ENCODE data around the gene CXCL5. TPM values are rescaled to one million over a fixed set of nuclear protein-coding genes. Genes with fewer than 3 reads are reported as not detected.
A peak's percentile ranks its signal among the peaks of the same experiment; 100 is the strongest.
"Not testable (repeated sequence)": the region's sequence is repeated elsewhere in the genome, so short reads cannot be mapped to it uniquely, and the experiment has no call there.

CXCL5 gene
- total and polyA plus RNA-seq, 2 donors = 0.24 to 1.9 TPM

DNA sequence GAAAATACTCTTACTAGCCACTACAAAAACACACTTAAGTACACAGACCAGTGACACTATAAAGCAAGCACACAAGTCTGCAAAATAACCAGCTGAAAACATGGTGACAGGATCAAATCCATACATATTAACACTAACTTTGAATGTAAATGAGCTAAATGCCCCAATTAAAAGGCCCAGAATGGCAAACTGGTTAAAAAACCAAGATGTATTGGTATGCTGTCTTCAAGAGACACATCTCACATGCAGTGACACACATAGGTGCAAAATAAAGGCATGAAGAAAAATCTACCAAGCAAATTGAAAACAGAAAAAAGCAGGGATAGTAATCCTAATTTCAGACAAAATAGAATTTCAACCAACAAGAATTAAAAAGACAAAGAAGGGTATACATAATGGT lies 27.5 kb downstream of the CXCL5 start:
- Histone ChIP-seq H3K27me3 (ENCODE audit: control insufficient read depth in 2 of 2, insufficient read depth in 1 of 2, low read length in 1 of 2) (no peaks in the 10 kb centered on the region), H3K36me3 (ENCODE audit: control insufficient read depth in 2 of 2, insufficient read depth in 2 of 2, low read length in 1 of 2) (no peaks in the 10 kb centered on the region), H3K27ac (ENCODE audit: low read depth in 1 of 2, low read length in 1 of 2) (no peak overlapping the region), H3K9me3 (ENCODE audit: control insufficient read depth in 2 of 2, insufficient read depth in 1 of 2, low read length in 1 of 2) (peaks cover 0 to 6% of the 10 kb centered on the region in 2 donors), H3K4me1 (ENCODE audit: control insufficient read depth in 2 of 2, insufficient read depth in 2 of 2, low read length in 2 of 2) (no peaks in the 10 kb centered on the region), H3K4me3 (ENCODE audit: low read length in 2 of 2) (no peak overlapping the region)
- no peak for DNase-seq (ENCODE audit: low read depth in 6 of 9, low spot score in 9 of 9)

GRCh38 chr4:73970011-73970410 lies 28.5 kb downstream of the CXCL5 start:
- Histone ChIP-seq H3K27me3 (ENCODE audit: control insufficient read depth in 2 of 2, insufficient read depth in 1 of 2, low read length in 1 of 2) (no peaks in the 10 kb centered on the region), H3K27ac (ENCODE audit: low read depth in 1 of 2, low read length in 1 of 2) (no peak overlapping the region), H3K9me3 (ENCODE audit: control insufficient read depth in 2 of 2, insufficient read depth in 1 of 2, low read length in 1 of 2) (peaks cover 0 to 2% of the 10 kb centered on the region in 2 donors), H3K4me3 (ENCODE audit: low read length in 2 of 2) (no peak overlapping the region), H3K4me1 (ENCODE audit: control insufficient read depth in 2 of 2, insufficient read depth in 2 of 2, low read length in 2 of 2) (no peaks in the 10 kb centered on the region), H3K36me3 (ENCODE audit: control insufficient read depth in 2 of 2, insufficient read depth in 2 of 2, low read length in 1 of 2) (no peaks in the 10 kb centered on the region)
- no peak for DNase-seq (ENCODE audit: low read depth in 6 of 9, low spot score in 9 of 9)
- WGBS = 98% methylated on average over 1 of the region's 1 CpG

DNA sequence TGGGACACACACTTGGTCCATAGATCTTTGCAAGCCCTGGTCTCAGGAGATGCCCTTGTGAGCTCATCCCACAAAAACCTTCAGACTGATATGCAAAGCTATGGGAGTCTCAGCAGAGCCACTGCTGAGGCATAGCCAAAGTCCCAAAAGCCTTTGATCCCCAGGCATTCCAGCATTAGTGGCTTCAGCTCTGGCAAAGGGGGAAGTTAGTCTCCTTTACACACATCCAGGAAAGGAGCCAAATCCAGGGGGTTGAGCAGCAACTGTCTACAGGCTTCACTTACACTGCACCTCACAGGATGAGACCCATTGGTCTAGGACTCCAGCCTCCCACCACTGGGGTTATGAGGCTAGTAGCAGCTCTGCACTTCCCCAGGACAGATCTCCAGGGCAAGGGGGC lies 30.6 kb downstream of the CXCL5 start:
- Histone ChIP-seq H3K27me3 (ENCODE audit: control insufficient read depth in 2 of 2, insufficient read depth in 1 of 2, low read length in 1 of 2) (no peaks in the 10 kb centered on the region), H3K36me3 (ENCODE audit: control insufficient read depth in 2 of 2, insufficient read depth in 2 of 2, low read length in 1 of 2) (no peaks in the 10 kb centered on the region), H3K4me3 (ENCODE audit: low read length in 2 of 2) (no peak overlapping the region), H3K4me1 (ENCODE audit: control insufficient read depth in 2 of 2, insufficient read depth in 2 of 2, low read length in 2 of 2) (no peaks in the 10 kb centered on the region), H3K9me3 (ENCODE audit: control insufficient read depth in 2 of 2, insufficient read depth in 1 of 2, low read length in 1 of 2) (no peaks in the 10 kb centered on the region), H3K27ac (ENCODE audit: low read depth in 1 of 2, low read length in 1 of 2) (no peak overlapping the region)
- no peak for DNase-seq (ENCODE audit: low read depth in 6 of 9, low spot score in 9 of 9)

GRCh38 chr4:73964862-73965611 lies 33.4 kb downstream of the CXCL5 start:
- H3K27ac ChIP-seq (ENCODE audit: low read depth in 1 of 2, low read length in 1 of 2) = no peak overlapping the region
- no peaks in the 10 kb centered on the region for H3K4me1 ChIP-seq (ENCODE audit: control insufficient read depth in 2 of 2, insufficient read depth in 2 of 2, low read length in 2 of 2)
- H3K9me3 ChIP-seq (ENCODE audit: control insufficient read depth in 2 of 2, insufficient read depth in 1 of 2, low read length in 1 of 2) = peaks cover 0 to 6% of the 10 kb centered on the region in 2 donors
- H3K36me3 ChIP-seq (ENCODE audit: control insufficient read depth in 2 of 2, insufficient read depth in 2 of 2, low read length in 1 of 2) = no peaks in the 10 kb centered on the region
- peak in 1 of 9 donors; percentile 18 for DNase-seq (ENCODE audit: low read depth in 6 of 9, low spot score in 9 of 9)
- H3K27me3 ChIP-seq (ENCODE audit: control insufficient read depth in 2 of 2, insufficient read depth in 1 of 2, low read length in 1 of 2) = no peaks in the 10 kb centered on the region
- no peak overlapping the region for H3K4me3 ChIP-seq (ENCODE audit: low read length in 2 of 2)
- WGBS = 93% methylated on average over 7 of the region's 7 CpGs

DNA sequence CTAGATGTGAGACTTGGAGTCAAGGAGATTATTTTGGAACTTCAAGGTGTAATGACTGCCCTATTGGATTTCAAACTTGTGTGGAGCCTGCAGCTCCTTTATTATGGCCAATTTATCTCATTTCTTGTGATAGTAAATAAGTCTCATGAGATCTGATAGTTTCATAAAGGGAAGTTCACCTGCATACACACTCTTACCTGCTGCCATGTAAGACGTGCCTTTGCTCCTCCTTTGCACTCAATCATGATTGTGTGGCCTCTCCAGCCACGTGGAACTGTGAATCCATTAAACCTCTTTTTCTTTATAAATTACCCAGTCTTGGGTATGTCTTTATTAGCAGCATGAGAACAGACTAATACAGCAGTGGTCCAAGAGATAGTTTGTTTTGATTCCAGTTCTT lies 35.8 kb downstream of the CXCL5 start:
- no peak overlapping the region for H3K27ac ChIP-seq (ENCODE audit: low read depth in 1 of 2, low read length in 1 of 2)
- 91% methylated on average over 2 of the region's 2 CpGs for WGBS
- no peaks in the 10 kb centered on the region for H3K27me3 ChIP-seq (ENCODE audit: control insufficient read depth in 2 of 2, insufficient read depth in 1 of 2, low read length in 1 of 2)
- no peaks in the 10 kb centered on the region for H3K36me3 ChIP-seq (ENCODE audit: control insufficient read depth in 2 of 2, insufficient read depth in 2 of 2, low read length in 1 of 2)
- H3K4me1 ChIP-seq (ENCODE audit: control insufficient read depth in 2 of 2, insufficient read depth in 2 of 2, low read length in 2 of 2) = no peaks in the 10 kb centered on the region
- no peak overlapping the region for H3K4me3 ChIP-seq (ENCODE audit: low read length in 2 of 2)
- peaks cover 0 to 6% of the 10 kb centered on the region in 2 donors for H3K9me3 ChIP-seq (ENCODE audit: control insufficient read depth in 2 of 2, insufficient read depth in 1 of 2, low read length in 1 of 2)
- DNase-seq (ENCODE audit: low read depth in 6 of 9, low spot score in 9 of 9) = no peak

GRCh38 chr4:73959041-73959440 lies 39.4 kb downstream of the CXCL5 start:
- H3K4me3 ChIP-seq (ENCODE audit: low read length in 2 of 2); H3K4me1 ChIP-seq (ENCODE audit: control insufficient read depth in 2 of 2, insufficient read depth in 2 of 2, low read length in 2 of 2); DNase-seq (ENCODE audit: low read depth in 6 of 9, low spot score in 9 of 9); H3K9me3 ChIP-seq (ENCODE audit: control insufficient read depth in 2 of 2, insufficient read depth in 1 of 2, low read length in 1 of 2); H3K27ac ChIP-seq (ENCODE audit: low read depth in 1 of 2, low read length in 1 of 2); H3K27me3 ChIP-seq (ENCODE audit: control insufficient read depth in 2 of 2, insufficient read depth in 1 of 2, low read length in 1 of 2); H3K36me3 ChIP-seq (ENCODE audit: control insufficient read depth in 2 of 2, insufficient read depth in 2 of 2, low read length in 1 of 2): not testable (repeated sequence)
- WGBS = 100% methylated on average over 1 of the region's 1 CpG

DNA sequence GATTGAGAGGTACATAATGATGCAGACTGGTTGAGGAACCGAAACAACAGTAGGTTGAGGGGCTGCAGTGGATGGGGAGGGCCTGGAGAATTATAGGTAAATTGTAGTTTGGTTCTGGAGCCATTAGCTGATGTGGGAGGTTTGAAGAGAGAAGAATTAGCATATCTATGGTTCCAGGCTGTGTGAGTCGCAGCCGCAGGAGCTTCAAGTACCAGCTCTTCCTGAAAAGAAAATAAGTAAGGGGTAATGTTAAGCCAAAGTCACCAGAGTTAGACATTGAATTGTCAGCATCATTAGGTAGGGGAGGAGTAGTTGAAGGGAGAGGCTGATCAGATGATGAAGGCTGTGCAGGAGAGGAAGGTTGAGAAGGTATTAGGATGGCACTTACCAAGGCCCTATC lies 46.1 kb downstream of the CXCL5 start:
- no peak overlapping the region for H3K4me3 ChIP-seq (ENCODE audit: low read length in 2 of 2)
- no peaks in the 10 kb centered on the region for H3K36me3 ChIP-seq (ENCODE audit: control insufficient read depth in 2 of 2, insufficient read depth in 2 of 2, low read length in 1 of 2)
- H3K27me3 ChIP-seq (ENCODE audit: control insufficient read depth in 2 of 2, insufficient read depth in 1 of 2, low read length in 1 of 2) = peaks cover 0 to 2% of the 10 kb centered on the region in 2 donors
- H3K9me3 ChIP-seq (ENCODE audit: control insufficient read depth in 2 of 2, insufficient read depth in 1 of 2, low read length in 1 of 2) = no peaks in the 10 kb centered on the region
- 99% methylated on average over 3 of the region's 3 CpGs for WGBS
- DNase-seq (ENCODE audit: low read depth in 6 of 9, low spot score in 9 of 9) = no peak
- no peaks in the 10 kb centered on the region for H3K4me1 ChIP-seq (ENCODE audit: control insufficient read depth in 2 of 2, insufficient read depth in 2 of 2, low read length in 2 of 2)
- H3K27ac ChIP-seq (ENCODE audit: low read depth in 1 of 2, low read length in 1 of 2) = no peak overlapping the region

- H3K9me3 ChIP-seq (ENCODE audit: control insufficient read depth in 2 of 2, insufficient read depth in 1 of 2, low read length in 1 of 2); H3K4me1 ChIP-seq (ENCODE audit: control insufficient read depth in 2 of 2, insufficient read depth in 2 of 2, low read length in 2 of 2); H3K36me3 ChIP-seq (ENCODE audit: control insufficient read depth in 2 of 2, insufficient read depth in 2 of 2, low read length in 1 of 2); H3K27ac ChIP-seq (ENCODE audit: low read depth in 1 of 2, low read length in 1 of 2); H3K4me3 ChIP-seq (ENCODE audit: low read length in 2 of 2); DNase-seq (ENCODE audit: low read depth in 6 of 9, low spot score in 9 of 9): not testable (repeated sequence)
- peaks cover 0 to 12% of the 10 kb centered on the region in 2 donors for H3K27me3 ChIP-seq (ENCODE audit: control insufficient read depth in 2 of 2, insufficient read depth in 1 of 2, low read length in 1 of 2)
- WGBS = 80% methylated on average over 8 of the region's 8 CpGs
These were observed 48.0 kb downstream of the CXCL5 start for GRCh38 chr4:73950376-73950920.

DNA sequence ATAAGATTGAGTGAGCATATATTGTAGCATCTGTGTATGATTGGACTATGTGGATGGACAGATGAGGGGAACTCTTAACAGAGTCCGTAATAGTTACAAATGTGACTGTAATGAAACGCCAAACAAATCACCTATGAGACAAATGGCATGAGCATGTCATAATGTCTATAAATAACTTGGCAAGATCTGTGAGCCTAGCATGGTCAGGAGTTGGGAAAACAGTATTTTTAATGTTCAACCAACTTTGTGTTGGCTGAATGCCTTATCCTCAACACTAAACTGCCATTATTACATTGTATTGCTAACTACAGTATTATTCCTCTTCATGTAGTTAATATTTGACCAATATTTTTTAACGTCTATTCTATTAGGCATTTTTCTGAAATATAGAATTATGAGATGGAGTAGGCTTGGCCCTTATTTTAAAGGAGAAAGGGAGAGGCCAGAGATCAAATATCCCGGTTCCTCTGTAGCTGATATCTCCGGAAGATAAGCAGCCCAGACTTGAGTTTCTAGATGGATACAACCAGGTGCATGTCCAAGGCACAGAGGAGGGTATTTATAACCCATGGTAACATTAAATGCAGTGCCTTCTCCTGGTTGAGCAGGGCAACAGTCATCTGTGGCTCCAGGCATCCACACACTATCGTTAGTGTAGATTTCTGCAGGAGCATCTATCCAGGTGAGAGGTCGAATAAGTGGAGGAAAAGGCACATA lies 49.3 kb downstream of the CXCL5 start:
- Histone ChIP-seq H3K27ac (ENCODE audit: low read depth in 1 of 2, low read length in 1 of 2) (no peak overlapping the region), H3K4me3 (ENCODE audit: low read length in 2 of 2) (no peak overlapping the region), H3K36me3 (ENCODE audit: control insufficient read depth in 2 of 2, insufficient read depth in 2 of 2, low read length in 1 of 2) (no peaks in the 10 kb centered on the region), H3K27me3 (ENCODE audit: control insufficient read depth in 2 of 2, insufficient read depth in 1 of 2, low read length in 1 of 2) (peaks cover 6 to 25% of the 10 kb centered on the region in 2 donors), H3K9me3 (ENCODE audit: control insufficient read depth in 2 of 2, insufficient read depth in 1 of 2, low read length in 1 of 2) (no peaks in the 10 kb centered on the region), H3K4me1 (ENCODE audit: control insufficient read depth in 2 of 2, insufficient read depth in 2 of 2, low read length in 2 of 2) (peaks cover 1 to 6% of the 10 kb centered on the region in 2 donors)
- 97% methylated on average over 7 of the region's 7 CpGs for WGBS
- DNase-seq (ENCODE audit: low read depth in 6 of 9, low spot score in 9 of 9) = no peak

All from thymus (tissue), 11 donors.